Measurements from ENCODE around the gene ASXL1. TPM values are rescaled to one million over a fixed set of nuclear protein-coding genes. Genes with fewer than 3 reads are reported as not detected.
"Not testable (repeated sequence)": the region's sequence is repeated elsewhere in the genome, so short reads cannot be mapped to it uniquely, and the experiment has no call there.

The ASXL1 gene
- total RNA-seq, 2 donors from 2014 or later, result 39.9 to 42.5 TPM

DNA sequence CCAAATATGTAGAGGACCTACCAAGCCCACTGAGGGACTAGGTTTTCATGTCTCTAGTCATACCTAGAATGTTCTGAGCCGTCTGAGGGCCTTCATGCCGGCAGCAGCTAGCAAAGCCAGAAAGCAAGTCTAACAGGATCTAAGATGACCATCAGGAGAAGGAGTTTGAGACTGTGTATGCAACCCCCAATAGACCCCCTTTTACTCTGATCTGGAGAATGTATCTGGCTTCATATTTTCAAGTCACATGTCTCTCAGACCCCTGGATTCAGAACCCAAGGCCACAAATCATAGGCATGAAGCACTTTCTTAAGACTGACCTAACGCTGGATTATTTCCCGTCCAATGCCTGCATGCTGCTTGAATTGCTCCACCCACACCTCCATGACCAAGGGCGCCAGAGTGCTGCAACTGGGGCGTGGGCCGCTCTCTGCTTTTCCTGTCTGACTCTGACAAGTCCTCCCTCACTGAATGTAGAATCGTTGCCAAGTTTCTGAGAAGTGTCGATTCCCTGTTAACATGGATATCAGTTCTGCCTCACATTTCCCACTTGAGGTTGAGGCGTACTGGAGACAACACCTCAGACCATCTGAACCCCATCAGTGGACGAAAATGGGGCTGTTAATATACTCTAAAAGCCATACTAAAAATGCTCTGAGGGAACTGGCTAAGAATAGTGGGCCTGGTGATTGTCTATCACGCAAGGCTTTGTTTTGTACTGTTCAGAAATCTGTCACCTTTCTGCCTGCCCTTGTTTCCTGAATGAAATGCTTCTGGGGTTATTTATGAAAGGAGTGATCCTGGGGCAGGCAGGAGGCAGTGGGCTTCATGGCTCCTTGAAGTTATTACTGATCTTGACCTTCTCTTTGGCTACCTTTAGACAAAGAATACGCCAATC, 23.9 kb upstream of the ASXL1 start:
- ATAC-seq (peak; percentile 96), DNase-seq (peak; percentile 75 to 82)
- intact Hi-C loops (cut with DNase I, micrococcal nuclease), result no loop called here

DNA sequence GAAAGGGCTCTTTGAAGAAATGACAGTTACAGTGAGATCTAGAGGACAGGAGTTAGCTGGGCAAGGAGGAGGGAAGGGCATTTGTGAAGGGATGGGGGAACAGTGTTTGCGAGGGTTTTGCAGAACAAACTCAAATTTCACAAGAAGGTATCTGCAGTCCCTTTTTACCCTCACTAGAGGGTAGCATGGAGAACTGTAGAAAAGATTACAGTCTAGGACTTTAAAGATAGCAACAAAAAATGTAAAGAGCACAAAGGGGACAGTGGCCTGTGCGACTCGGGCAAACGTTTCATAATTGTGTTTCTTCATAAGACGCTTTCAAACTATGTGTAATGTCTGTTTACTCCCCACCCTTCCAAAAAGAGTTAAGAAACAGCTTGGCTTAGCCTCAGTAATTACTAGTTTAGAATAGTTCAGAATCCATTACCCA, 21.2 kb upstream of the ASXL1 start:
- ATAC-seq (peak; percentile 37), DNase-seq (no peak)
- intact Hi-C loops (cut with DNase I, micrococcal nuclease), result no loop called here

DNA sequence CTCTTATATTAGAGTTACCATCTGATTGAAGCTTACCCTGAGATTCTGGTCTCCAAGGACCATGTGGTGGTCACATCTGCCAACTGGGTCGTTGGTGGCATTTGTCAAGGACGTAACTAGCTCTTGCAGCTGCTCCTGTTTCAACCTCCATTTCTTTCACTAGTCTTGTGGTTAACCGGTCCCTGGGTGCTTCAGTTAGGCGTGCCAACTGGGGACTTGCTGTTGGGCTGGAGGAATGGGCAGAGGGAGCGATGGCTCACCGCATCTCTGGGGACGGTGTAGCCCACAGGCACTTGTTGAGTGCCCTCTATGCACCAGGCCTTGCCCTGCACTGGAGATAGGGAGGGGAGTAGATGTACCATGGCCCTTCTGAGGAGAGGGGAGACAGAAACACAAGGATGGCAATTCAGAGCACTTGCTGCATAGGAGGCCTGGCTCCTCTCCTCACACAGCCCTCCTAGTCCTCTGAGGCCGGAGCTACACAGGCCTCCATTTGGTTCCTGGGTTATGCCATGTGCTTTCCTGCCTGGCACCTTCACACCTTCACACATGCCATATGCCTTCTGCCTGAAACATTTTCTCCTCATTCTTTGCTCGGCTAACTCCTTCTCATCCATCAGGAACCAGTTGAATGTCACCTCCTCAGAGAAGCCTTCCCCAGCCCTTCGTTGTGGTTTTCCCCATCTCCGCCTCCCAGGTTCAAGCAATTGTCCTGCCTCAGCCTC, 20.0 kb upstream of the ASXL1 start:
- no peak for ATAC-seq
- no peak for DNase-seq
- intact Hi-C loops (cut with DNase I, micrococcal nuclease), result no loop called here

DNA sequence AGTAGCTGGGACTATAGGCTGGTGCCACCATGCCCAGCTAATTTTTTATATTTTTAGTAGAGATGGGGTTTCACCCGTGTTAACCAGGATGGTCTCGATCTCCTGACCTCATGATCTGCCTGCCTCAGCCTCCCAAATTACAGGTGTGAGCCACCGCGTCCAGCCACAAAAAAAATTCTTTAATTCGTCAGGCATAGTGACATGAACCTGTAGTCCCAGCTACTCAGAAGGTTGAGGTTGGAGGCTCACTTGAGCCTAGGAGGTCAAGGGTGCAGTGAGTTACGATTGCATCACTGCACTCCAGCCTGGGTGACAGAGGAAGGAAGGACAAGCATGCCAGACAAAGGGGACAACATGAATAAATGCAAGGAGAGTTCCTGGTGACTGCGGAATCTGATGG, 19.5 kb upstream of the ASXL1 start:
- DNase-seq, result no peak
- intact Hi-C loops (cut with DNase I, micrococcal nuclease), result no loop called here
- no peak for ATAC-seq

DNA sequence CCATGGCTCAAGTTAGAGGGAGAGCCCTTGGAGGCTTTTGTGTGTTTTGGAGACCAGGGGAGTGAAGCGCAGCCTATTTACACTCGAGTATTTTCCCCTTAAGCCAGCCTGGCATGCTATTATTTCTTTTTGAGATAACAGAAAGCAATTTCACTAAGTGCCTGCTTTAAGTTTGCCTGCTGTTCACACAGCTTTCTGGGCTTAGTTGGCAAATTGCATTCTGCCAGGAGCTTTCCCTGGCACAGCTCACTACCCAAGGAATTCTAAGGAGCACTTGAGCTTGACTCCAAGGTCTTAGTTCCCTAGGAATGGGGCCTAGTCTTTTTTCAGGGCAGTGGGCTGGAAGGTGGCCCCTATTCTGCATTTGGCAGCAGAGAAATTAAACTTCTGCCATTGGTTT, 19.0 kb upstream of the ASXL1 start:
- ATAC-seq, result no peak
- no peak for DNase-seq
- intact Hi-C loops (cut with DNase I, micrococcal nuclease), result no loop called here

DNA sequence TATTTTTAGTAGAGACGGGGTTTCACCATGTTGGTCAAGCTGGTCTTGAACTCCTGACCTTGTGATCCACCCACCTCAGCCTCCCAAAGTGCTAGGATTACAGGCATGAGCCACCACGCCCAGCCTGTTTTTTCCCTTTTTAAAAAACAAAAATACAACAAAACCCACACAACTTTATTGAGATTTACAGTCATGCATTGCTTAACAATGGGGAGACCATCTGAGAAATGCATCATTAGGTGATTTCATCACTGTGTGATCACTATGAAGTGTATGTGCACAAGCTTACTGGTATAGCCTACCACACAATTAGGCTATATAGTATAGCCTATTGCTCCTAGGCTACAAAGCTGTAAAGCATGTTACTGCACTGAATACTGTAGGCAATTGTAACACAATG, 17.1 kb upstream of the ASXL1 start:
- DNase-seq; intact Hi-C loops (cut with DNase I, micrococcal nuclease); ATAC-seq: not testable (repeated sequence)

- ATAC-seq (no peak), DNase-seq (no peak)
- intact Hi-C loops (cut with DNase I, micrococcal nuclease), result no loop called here
These were observed 14.7 kb upstream of the ASXL1 start for GRCh38 chr20:32343439-32343838.

DNA sequence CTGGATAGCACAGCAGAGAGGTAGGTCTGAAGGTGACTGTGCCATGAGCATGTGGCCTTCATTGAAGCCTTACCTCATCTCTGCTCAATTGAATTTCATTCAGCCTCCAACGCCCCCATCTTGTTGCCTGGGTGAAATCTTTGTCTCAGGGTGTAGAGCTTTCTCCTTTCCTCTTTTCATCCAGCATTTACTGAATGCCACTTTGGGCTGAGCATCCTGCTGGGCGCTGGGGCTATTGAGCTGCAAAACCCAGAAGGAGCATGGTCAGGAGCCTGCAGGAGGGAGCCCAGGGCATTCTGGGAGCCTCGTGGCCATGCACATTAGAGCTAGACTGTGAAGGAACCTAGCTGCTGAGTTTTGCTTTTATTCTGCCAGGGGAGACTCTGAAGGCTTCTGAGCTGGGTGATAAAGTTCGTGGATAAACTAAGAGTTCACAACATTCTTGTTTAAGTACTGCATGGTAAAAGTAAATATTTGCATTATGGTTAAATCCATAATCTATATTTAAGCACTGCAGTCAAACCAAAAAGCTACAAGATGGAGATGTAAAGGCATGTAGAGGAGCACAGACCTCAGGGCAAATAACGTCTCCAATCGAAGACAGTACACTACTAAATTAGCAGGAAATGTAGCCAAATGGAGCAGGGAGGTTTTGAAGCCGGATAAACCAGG, 13.2 kb upstream of the ASXL1 start:
- intact Hi-C loops (cut with DNase I, micrococcal nuclease), result no loop called here
- ATAC-seq, result peak; percentile 55
- DNase-seq, result no peak

DNA sequence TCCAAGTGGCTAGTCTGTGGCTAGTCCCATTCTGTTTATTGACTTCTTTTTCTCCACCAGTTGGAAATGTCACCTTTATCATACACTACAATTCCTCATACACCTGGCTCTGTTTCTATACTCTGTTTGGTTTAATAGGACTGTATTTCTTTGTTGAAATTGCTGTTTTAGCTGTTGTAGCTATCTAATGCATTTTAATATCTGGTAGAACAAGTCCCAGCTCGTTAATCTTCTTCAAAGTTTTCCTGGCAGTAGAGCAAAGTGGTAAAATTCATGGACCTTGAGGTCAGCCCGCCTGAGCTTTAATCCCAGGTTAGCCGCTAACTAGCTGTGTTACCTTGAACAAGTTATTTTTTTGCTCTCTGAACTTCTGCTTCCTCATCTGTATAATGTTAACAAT, 9.9 kb upstream of the ASXL1 start:
- intact Hi-C loops (cut with DNase I, micrococcal nuclease), result no loop called here
- DNase-seq (no peak), ATAC-seq (no peak)

DNA sequence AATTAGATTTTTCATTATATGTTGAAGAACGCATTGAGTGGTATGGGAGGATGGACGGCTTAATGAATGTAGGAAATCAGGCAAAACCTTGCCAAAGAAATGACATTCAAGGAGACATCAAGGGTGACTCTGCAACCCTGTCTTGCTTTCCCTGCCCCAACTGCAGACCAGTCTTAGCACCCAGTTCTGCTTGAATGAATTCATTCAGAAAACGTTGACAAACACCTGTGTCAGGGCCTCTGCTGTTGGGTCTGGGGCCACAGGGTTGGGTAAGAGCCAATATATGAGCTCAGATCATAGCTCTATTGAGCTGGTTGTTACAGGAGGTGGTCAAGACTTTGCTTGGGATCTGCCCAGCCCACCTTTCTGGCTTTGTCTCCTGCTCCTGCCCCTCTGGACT, 7.7 kb upstream of the ASXL1 start:
- ATAC-seq, result no peak
- intact Hi-C loops (cut with DNase I, micrococcal nuclease), result loop anchor here in 1 of 2 donors (10.0 kb wide), 1 partner anchor 134 kb away; no protein-coding TSS in a partner anchor
- DNase-seq, result no peak

DNA sequence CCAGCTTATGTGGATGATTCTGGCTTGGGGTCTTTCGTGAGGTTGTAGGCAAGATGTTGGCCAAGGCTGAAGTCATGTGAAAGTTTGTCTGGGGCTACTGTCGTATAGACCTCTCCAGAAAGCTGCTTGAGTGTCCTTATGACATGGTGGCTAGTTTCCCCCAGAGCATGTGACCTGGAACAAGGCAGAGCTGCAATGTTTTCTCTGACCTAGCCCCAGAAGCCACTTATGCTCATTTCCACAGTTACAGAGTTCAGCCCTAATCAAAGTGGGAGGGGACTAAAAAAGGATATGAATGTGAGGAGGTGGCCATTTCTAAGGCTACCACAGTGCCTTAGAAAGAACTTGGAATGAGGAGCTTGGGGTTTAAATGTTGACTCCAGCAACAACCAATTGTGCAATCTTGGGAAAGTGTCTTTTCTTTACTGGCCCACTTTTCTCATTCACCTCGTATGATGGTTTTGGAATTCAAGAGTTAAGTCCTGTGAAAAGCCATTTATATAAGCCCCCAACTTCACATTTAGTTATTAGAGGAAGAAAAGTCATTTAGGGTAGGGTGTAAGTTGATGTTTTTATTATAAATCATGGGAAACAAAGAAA, 5.9 kb upstream of the ASXL1 start:
- intact Hi-C loops (cut with DNase I, micrococcal nuclease), result loop anchor here in 1 of 2 donors (10.0 kb wide), 1 partner anchor 133 kb away; no protein-coding TSS in a partner anchor
- ATAC-seq (peak; percentile 37), DNase-seq (no peak)

GRCh38 chr20:32353848-32354496, 4.2 kb upstream of the ASXL1 start:
- DNase-seq, result no peak
- ATAC-seq, result no peak
- intact Hi-C loops (cut with DNase I, micrococcal nuclease), result loop anchor here in 1 of 2 donors (10.0 kb wide), 1 partner anchor 131 kb away; no protein-coding TSS in a partner anchor

DNA sequence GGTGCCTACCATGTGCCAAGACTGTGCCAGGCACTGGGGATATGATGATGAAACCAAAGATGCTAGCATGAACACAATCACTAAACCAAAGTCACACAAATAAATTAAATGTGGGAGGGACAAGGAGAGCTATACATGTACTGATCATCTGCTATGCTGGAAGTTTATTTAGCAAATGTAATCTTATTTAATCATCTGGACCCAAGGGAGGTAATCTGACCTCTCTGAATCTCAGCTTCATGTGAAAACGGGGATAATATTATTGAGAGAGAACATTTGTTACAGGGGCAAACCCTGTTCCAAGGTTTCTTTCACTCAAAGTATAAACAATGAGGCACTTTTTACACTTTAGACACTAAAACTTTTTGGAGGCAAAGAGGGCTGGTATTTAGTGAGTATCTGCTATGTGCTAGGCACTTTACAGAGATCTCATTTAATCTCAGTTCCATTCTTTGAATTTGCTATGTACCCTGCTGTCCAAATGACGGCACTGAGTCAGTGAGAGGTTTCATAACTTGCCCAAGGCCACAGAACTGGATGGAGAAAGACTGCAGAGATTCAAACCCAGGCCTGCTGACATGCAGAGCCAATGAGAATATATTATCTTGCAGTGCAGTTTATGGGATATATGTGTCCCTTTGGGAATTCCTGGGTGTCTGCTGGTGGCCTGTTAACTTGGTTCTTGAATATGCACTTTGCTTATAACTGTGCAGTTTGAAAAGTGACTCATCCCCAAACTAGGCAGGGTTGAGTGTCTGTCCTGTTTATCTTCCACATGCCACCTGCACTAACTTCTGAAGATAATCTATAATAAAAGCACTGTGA, 3.3 kb upstream of the ASXL1 start:
- ATAC-seq (no peak), DNase-seq (no peak)
- intact Hi-C loops (cut with DNase I, micrococcal nuclease), result loop anchor here in 1 of 2 donors (10.0 kb wide), 1 partner anchor 130 kb away; no protein-coding TSS in a partner anchor

GRCh38 chr20:32355417-32355841, 2.7 kb upstream of the ASXL1 start:
- no peak for DNase-seq
- intact Hi-C loops (cut with DNase I, micrococcal nuclease), result loop anchor here in 1 of 2 donors (10.0 kb wide), 1 partner anchor 129 kb away; no protein-coding TSS in a partner anchor
- ATAC-seq, result no peak

GRCh38 chr20:32355907-32356621, 2.1 kb upstream of the ASXL1 start:
- ATAC-seq, DNase-seq: not testable (repeated sequence)
- intact Hi-C loops (cut with DNase I, micrococcal nuclease), result loop anchor here in 1 of 2 donors (10.0 kb wide), 1 partner anchor 129 kb away; no protein-coding TSS in a partner anchor

GRCh38 chr20:32356622-32357374, 1.3 kb upstream of the ASXL1 start:
- ATAC-seq (no peak), DNase-seq (no peak)
- intact Hi-C loops (cut with DNase I, micrococcal nuclease), result loop anchor here in 1 of 2 donors (10.0 kb wide), 1 partner anchor 128 kb away; no protein-coding TSS in a partner anchor
